ENCODE data around the gene MEIS2. TPM values are rescaled to one million over a fixed set of nuclear protein-coding genes. Genes with fewer than 3 reads are reported as not detected.

MEIS2 gene
- total RNA-seq, 1 donor from 2014 or later: 6.0 TPM

DNA sequence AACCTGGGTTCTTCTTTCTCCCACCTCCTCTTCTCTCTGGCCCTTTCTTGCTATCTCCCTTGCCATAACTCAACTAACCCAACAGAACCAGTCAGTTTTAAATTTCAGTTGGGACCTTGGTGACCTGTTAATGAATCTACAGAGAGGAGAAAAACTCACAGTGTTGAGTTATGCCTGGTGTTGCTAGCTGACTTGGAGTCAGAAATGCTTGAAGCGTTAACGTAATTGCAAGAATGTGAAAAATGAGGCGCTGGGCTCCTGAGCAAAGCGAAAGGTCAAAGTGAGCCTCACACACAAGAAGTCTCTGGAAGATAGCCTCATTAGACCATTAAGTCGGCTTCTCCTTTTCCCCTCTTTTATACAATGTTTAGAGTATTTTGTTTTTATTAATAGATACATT, 18.4 kb downstream of the MEIS2 start:
- Mint-ChIP-seq H3K36me3 (ENCODE audit: unreplicated experiment) (no peaks in the 10 kb centered on the region), H3K9me3 (ENCODE audit: unreplicated experiment) (peaks cover 7% of the 10 kb centered on the region), H3K4me1 (ENCODE audit: low read depth, unreplicated experiment) (peaks cover 37% of the 10 kb centered on the region), H3K4me3 (ENCODE audit: unreplicated experiment) (no peak overlapping the region), H3K27ac (ENCODE audit: unreplicated experiment) (no peak overlapping the region), H3K27me3 (ENCODE audit: unreplicated experiment) (no peaks in the 10 kb centered on the region)
- no peak for TF ChIP-seq CTCF (IDR thresholded peaks at IDR 0.05; ENCODE audit: partially characterized antibody, unreplicated experiment)
- no peak for DNase-seq

GRCh38 chr15:37080261-37080921, 20.0 kb downstream of the MEIS2 start:
- Mint-ChIP-seq H3K4me1 (ENCODE audit: low read depth, unreplicated experiment) (peaks cover 42% of the 10 kb centered on the region), H3K27ac (ENCODE audit: unreplicated experiment) (no peak overlapping the region), H3K27me3 (ENCODE audit: unreplicated experiment) (no peaks in the 10 kb centered on the region), H3K4me3 (ENCODE audit: unreplicated experiment) (no peak overlapping the region), H3K9me3 (ENCODE audit: unreplicated experiment) (peaks cover 7% of the 10 kb centered on the region), H3K36me3 (ENCODE audit: unreplicated experiment) (no peaks in the 10 kb centered on the region)
- DNase-seq: no peak
- no peak for TF ChIP-seq CTCF (IDR thresholded peaks at IDR 0.05; ENCODE audit: partially characterized antibody, unreplicated experiment)

- H3K4me1 Mint-ChIP-seq (ENCODE audit: low read depth, unreplicated experiment): peaks cover 42% of the 10 kb centered on the region
- H3K9me3 Mint-ChIP-seq (ENCODE audit: unreplicated experiment): peaks cover 7% of the 10 kb centered on the region
- H3K36me3 Mint-ChIP-seq (ENCODE audit: unreplicated experiment): no peaks in the 10 kb centered on the region
- no peak for DNase-seq
- peak overlapping the region; percentile 35 for H3K27ac Mint-ChIP-seq (ENCODE audit: unreplicated experiment)
- peak overlapping the region; percentile 40 for H3K4me3 Mint-ChIP-seq (ENCODE audit: unreplicated experiment)
- TF ChIP-seq CTCF (IDR thresholded peaks at IDR 0.05; ENCODE audit: partially characterized antibody, unreplicated experiment): no peak
- no peaks in the 10 kb centered on the region for H3K27me3 Mint-ChIP-seq (ENCODE audit: unreplicated experiment)
Measured at GRCh38 chr15:37079726-37080125, 20.6 kb downstream of the MEIS2 start.

DNA sequence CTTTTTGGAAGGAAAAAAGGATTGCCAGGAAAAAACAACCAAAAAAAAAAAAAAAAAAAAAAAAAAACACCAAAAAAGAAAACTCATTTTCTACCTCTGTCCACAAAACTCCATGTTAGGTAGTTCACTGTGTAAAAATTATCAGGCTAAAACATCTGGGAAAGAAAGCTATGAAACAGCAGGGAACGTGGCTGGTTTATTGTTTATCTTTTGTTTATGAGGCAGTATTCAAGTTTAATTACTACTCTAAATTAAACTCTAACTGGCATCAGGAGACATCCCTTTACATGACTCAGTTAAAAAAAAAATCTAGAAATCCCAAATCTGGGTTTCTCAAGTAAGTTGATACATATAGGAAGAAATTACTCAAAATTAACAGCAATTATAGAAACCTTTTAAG, 21.8 kb downstream of the MEIS2 start:
- no peaks in the 10 kb centered on the region for H3K27me3 Mint-ChIP-seq (ENCODE audit: unreplicated experiment)
- peak overlapping the region; percentile 19 for H3K27ac Mint-ChIP-seq (ENCODE audit: unreplicated experiment)
- no peak overlapping the region for H3K4me3 Mint-ChIP-seq (ENCODE audit: unreplicated experiment)
- peaks cover 7% of the 10 kb centered on the region for H3K9me3 Mint-ChIP-seq (ENCODE audit: unreplicated experiment)
- peaks cover 40% of the 10 kb centered on the region for H3K4me1 Mint-ChIP-seq (ENCODE audit: low read depth, unreplicated experiment)
- DNase-seq: no peak
- H3K36me3 Mint-ChIP-seq (ENCODE audit: unreplicated experiment): no peaks in the 10 kb centered on the region
- TF ChIP-seq CTCF (IDR thresholded peaks at IDR 0.05; ENCODE audit: partially characterized antibody, unreplicated experiment): no peak

- no peaks in the 10 kb centered on the region for H3K36me3 Mint-ChIP-seq (ENCODE audit: unreplicated experiment)
- peaks cover 40% of the 10 kb centered on the region for H3K4me1 Mint-ChIP-seq (ENCODE audit: low read depth, unreplicated experiment)
- TF ChIP-seq CTCF (IDR thresholded peaks at IDR 0.05; ENCODE audit: partially characterized antibody, unreplicated experiment): no peak
- H3K4me3 Mint-ChIP-seq (ENCODE audit: unreplicated experiment): peak overlapping the region; percentile 74
- H3K27me3 Mint-ChIP-seq (ENCODE audit: unreplicated experiment): no peaks in the 10 kb centered on the region
- H3K27ac Mint-ChIP-seq (ENCODE audit: unreplicated experiment): peak overlapping the region; percentile 93
- H3K9me3 Mint-ChIP-seq (ENCODE audit: unreplicated experiment): peaks cover 7% of the 10 kb centered on the region
- no peak for DNase-seq
Measured at GRCh38 chr15:37077623-37078351, 22.6 kb downstream of the MEIS2 start.
